ENCODE results near the gene ZNF367. TPM values are rescaled to one million over a fixed set of nuclear protein-coding genes. Genes with fewer than 3 reads are reported as not detected.

ZNF367 gene
- total RNA-seq, 1 donor from 2014 or later, result 22.1 TPM

GRCh38 chr9:96449523-96449844, 31.3 kb upstream of the ZNF367 start:
- H3K9me3 Mint-ChIP-seq, result no peaks in the 10 kb centered on the region
- DNase-seq, result no peak
- H3K4me1 Mint-ChIP-seq, result peaks cover 18% of the 10 kb centered on the region
- no peaks in the 10 kb centered on the region for H3K36me3 Mint-ChIP-seq (ENCODE audit: low read depth)
- H3K27ac Mint-ChIP-seq, result peak overlapping the region; percentile 56
- H3K4me3 Mint-ChIP-seq, result peak overlapping the region; percentile 80
- peaks cover 29% of the 10 kb centered on the region for H3K27me3 Mint-ChIP-seq
- intact Hi-C loops (cut with micrococcal nuclease), result loop anchor here (2.0 to 10.0 kb wide), 2 partner anchors 117 to 405 kb away; partner anchors contain the start of gene ZNF782

- Mint-ChIP-seq H3K4me1 (peaks cover 17% of the 10 kb centered on the region), H3K27ac (no peak overlapping the region), H3K36me3 (ENCODE audit: low read depth) (no peaks in the 10 kb centered on the region), H3K27me3 (peaks cover 29% of the 10 kb centered on the region), H3K4me3 (peak overlapping the region; percentile 80), H3K9me3 (no peaks in the 10 kb centered on the region)
- no peak for DNase-seq
- intact Hi-C loops (cut with micrococcal nuclease), result loop anchor here (2.0 to 10.0 kb wide), 2 partner anchors 118 to 406 kb away; partner anchors contain the start of gene ZNF782
These were observed 30.5 kb upstream of the ZNF367 start for GRCh38 chr9:96448546-96449170.

GRCh38 chr9:96447406-96447805, 29.2 kb upstream of the ZNF367 start:
- Mint-ChIP-seq H3K4me3 (no peak overlapping the region), H3K27ac (no peak overlapping the region), H3K27me3 (peaks cover 27% of the 10 kb centered on the region), H3K4me1 (peaks cover 11% of the 10 kb centered on the region), H3K9me3 (no peaks in the 10 kb centered on the region), H3K36me3 (ENCODE audit: low read depth) (no peaks in the 10 kb centered on the region)
- no peak for DNase-seq
- intact Hi-C loops (cut with micrococcal nuclease), result loop anchor here (10.0 kb wide), 1 partner anchor 407 kb away; the partner anchor contains the start of gene ZNF782

- no peaks in the 10 kb centered on the region for H3K36me3 Mint-ChIP-seq (ENCODE audit: low read depth)
- intact Hi-C loops (cut with micrococcal nuclease), result loop anchor here (1.0 to 10.0 kb wide), 2 partner anchors 209 to 412 kb away; partner anchors contain the start of gene ZNF782
- H3K27me3 Mint-ChIP-seq, result peaks cover 8% of the 10 kb centered on the region
- H3K27ac Mint-ChIP-seq, result no peak overlapping the region
- DNase-seq, result no peak
- no peak overlapping the region for H3K4me3 Mint-ChIP-seq
- no peaks in the 10 kb centered on the region for H3K9me3 Mint-ChIP-seq
- no peaks in the 10 kb centered on the region for H3K4me1 Mint-ChIP-seq
These were observed 24.3 kb upstream of the ZNF367 start for GRCh38 chr9:96442491-96442890.

GRCh38 chr9:96441798-96442445, 23.8 kb upstream of the ZNF367 start:
- H3K27ac Mint-ChIP-seq, result no peak overlapping the region
- intact Hi-C loops (cut with micrococcal nuclease), result loop anchor here (1.0 to 10.0 kb wide), 2 partner anchors 209 to 413 kb away; partner anchors contain the start of gene ZNF782

GRCh38 chr9:96440671-96441199, 22.6 kb upstream of the ZNF367 start:
- no peaks in the 10 kb centered on the region for H3K9me3 Mint-ChIP-seq
- no peaks in the 10 kb centered on the region for H3K4me1 Mint-ChIP-seq
- H3K4me3 Mint-ChIP-seq, result no peak overlapping the region
- no peaks in the 10 kb centered on the region for H3K36me3 Mint-ChIP-seq (ENCODE audit: low read depth)
- H3K27ac Mint-ChIP-seq, result no peak overlapping the region
- DNase-seq, result no peak
- H3K27me3 Mint-ChIP-seq, result peaks cover 2% of the 10 kb centered on the region
- intact Hi-C loops (cut with micrococcal nuclease), result loop anchor here (10.0 kb wide), 1 partner anchor 414 kb away; the partner anchor contains the start of gene ZNF782

More at GRCh38 chr9:96441798-96442445, 23.8 kb upstream of the ZNF367 start:
- peak; percentile 79 for DNase-seq
- H3K4me1 Mint-ChIP-seq, result no peaks in the 10 kb centered on the region
- peaks cover 5% of the 10 kb centered on the region for H3K27me3 Mint-ChIP-seq
- no peaks in the 10 kb centered on the region for H3K9me3 Mint-ChIP-seq
- H3K36me3 Mint-ChIP-seq (ENCODE audit: low read depth), result no peaks in the 10 kb centered on the region
- H3K4me3 Mint-ChIP-seq, result no peak overlapping the region

- Mint-ChIP-seq H3K4me3 (no peak overlapping the region), H3K36me3 (ENCODE audit: low read depth) (no peaks in the 10 kb centered on the region), H3K27me3 (peaks cover 6% of the 10 kb centered on the region), H3K4me1 (no peaks in the 10 kb centered on the region), H3K9me3 (no peaks in the 10 kb centered on the region), H3K27ac (peak overlapping the region; percentile 29)
- DNase-seq, result no peak
- intact Hi-C loops (cut with micrococcal nuclease), result no loop called here
These were observed 19.3 kb upstream of the ZNF367 start for GRCh38 chr9:96437454-96437853.

GRCh38 chr9:96436456-96437126, 18.4 kb upstream of the ZNF367 start:
- Mint-ChIP-seq H3K36me3 (ENCODE audit: low read depth) (no peaks in the 10 kb centered on the region), H3K27ac (no peak overlapping the region), H3K4me3 (no peak overlapping the region), H3K4me1 (no peaks in the 10 kb centered on the region), H3K27me3 (peaks cover 6% of the 10 kb centered on the region), H3K9me3 (no peaks in the 10 kb centered on the region)
- intact Hi-C loops (cut with micrococcal nuclease), result no loop called here
- no peak for DNase-seq

- Mint-ChIP-seq H3K36me3 (ENCODE audit: low read depth) (no peaks in the 10 kb centered on the region), H3K27ac (no peak overlapping the region), H3K9me3 (no peaks in the 10 kb centered on the region), H3K27me3 (peaks cover 6% of the 10 kb centered on the region), H3K4me1 (no peaks in the 10 kb centered on the region), H3K4me3 (no peak overlapping the region)
- no peak for DNase-seq
- intact Hi-C loops (cut with micrococcal nuclease), result no loop called here
These were observed 17.9 kb upstream of the ZNF367 start for GRCh38 chr9:96436063-96436455.

- DNase-seq, result no peak
- Mint-ChIP-seq H3K9me3 (no peaks in the 10 kb centered on the region), H3K4me1 (no peaks in the 10 kb centered on the region), H3K27ac (no peak overlapping the region), H3K4me3 (no peak overlapping the region), H3K27me3 (peaks cover 7% of the 10 kb centered on the region), H3K36me3 (ENCODE audit: low read depth) (no peaks in the 10 kb centered on the region)
- intact Hi-C loops (cut with micrococcal nuclease), result no loop called here
These were observed 17.2 kb upstream of the ZNF367 start for GRCh38 chr9:96435345-96435744.

- no peaks in the 10 kb centered on the region for H3K36me3 Mint-ChIP-seq (ENCODE audit: low read depth)
- DNase-seq, result no peak
- H3K9me3 Mint-ChIP-seq, result no peaks in the 10 kb centered on the region
- H3K27ac Mint-ChIP-seq, result no peak overlapping the region
- no peaks in the 10 kb centered on the region for H3K4me1 Mint-ChIP-seq
- H3K4me3 Mint-ChIP-seq, result no peak overlapping the region
- intact Hi-C loops (cut with micrococcal nuclease), result no loop called here
- peaks cover 17% of the 10 kb centered on the region for H3K27me3 Mint-ChIP-seq
These were observed 12.2 kb upstream of the ZNF367 start for GRCh38 chr9:96430377-96430776.

GRCh38 chr9:96429732-96430131, 11.6 kb upstream of the ZNF367 start:
- Mint-ChIP-seq H3K36me3 (ENCODE audit: low read depth) (no peaks in the 10 kb centered on the region), H3K4me3 (no peak overlapping the region), H3K27ac (no peak overlapping the region), H3K9me3 (no peaks in the 10 kb centered on the region), H3K4me1 (no peaks in the 10 kb centered on the region), H3K27me3 (peaks cover 17% of the 10 kb centered on the region)
- no peak for DNase-seq
- intact Hi-C loops (cut with micrococcal nuclease), result no loop called here

- intact Hi-C loops (cut with micrococcal nuclease), result no loop called here
- Mint-ChIP-seq H3K4me3 (no peak overlapping the region), H3K9me3 (no peaks in the 10 kb centered on the region), H3K27ac (no peak overlapping the region), H3K27me3 (peaks cover 11% of the 10 kb centered on the region), H3K36me3 (ENCODE audit: low read depth) (no peaks in the 10 kb centered on the region), H3K4me1 (peaks cover 6% of the 10 kb centered on the region)
- no peak for DNase-seq
These were observed 7.5 kb upstream of the ZNF367 start for GRCh38 chr9:96425500-96426169.

All from activated CD4-positive, alpha-beta T cell treated with anti-CD3 and anti-CD28 coated beads, Interleukin-2, amount 10 ng/mL, durations not matched to agents 24 days and 14 days (primary cell).